ENCODE data around the gene BCAP31. TPM values are rescaled to one million over a fixed set of nuclear protein-coding genes. Genes with fewer than 3 reads are reported as not detected.

BCAP31 gene
- total RNA-seq, 1 experiment from 2014 or later: 138 TPM

GRCh38 chrX:153732401-153732800, 8.2 kb upstream of the BCAP31 start:
- peaks cover 12 to 44% (median 40%) of the 10 kb centered on the region in 3 experiments for H3K36me3 Mint-ChIP-seq (ENCODE audit: insufficient read depth in 1 of 3, low read depth in 3 of 3)
- H2AFZ ChIP-seq (ENCODE audit: low read length): no peak overlapping the region
- H4K91ac ChIP-seq (ENCODE audit: insufficient read length, low read depth, low read length): no peak overlapping the region
- H3K4me1 ChIP-seq (ENCODE audit: insufficient read depth, low read length): no peaks in the 10 kb centered on the region
- no peaks in the 10 kb centered on the region for H3K27me3 ChIP-seq (ENCODE audit: insufficient read depth, low read length)
- no peak overlapping the region for H3K4me2 ChIP-seq (ENCODE audit: insufficient read depth, insufficient read length, low read length)
- no peak for DNase-seq
- no CpG with 5 or more reads among the region's 14 CpGs for WGBS (ENCODE audit: extremely low coverage, insufficient read length, low lambda C conversion rate)
- peaks cover 12 to 14% of the 10 kb centered on the region in 2 experiments for H3K4me1 Mint-ChIP-seq
- no peak overlapping the region for H2BK5ac ChIP-seq (ENCODE audit: insufficient read length, low read length)
- H3K23me2 ChIP-seq (ENCODE audit: insufficient read length, low read depth, low read length, poor library complexity, severe bottlenecking): no peaks in the 10 kb centered on the region
- no peak overlapping the region for H4K8ac ChIP-seq (replicated peaks; ENCODE audit: insufficient read length, low read depth, low read length)
- H2BK20ac ChIP-seq (ENCODE audit: low read depth, low read length, poor library complexity, severe bottlenecking): no peak overlapping the region
- H2BK120ac ChIP-seq (ENCODE audit: low read depth, low read length, poor library complexity, severe bottlenecking): no peak overlapping the region
- no peak overlapping the region for H3K27ac Mint-ChIP-seq
- H3K79me2 ChIP-seq (ENCODE audit: insufficient read depth, low read length): no peaks in the 10 kb centered on the region
- no peak overlapping the region for H2AK5ac ChIP-seq (ENCODE audit: insufficient read length, low read length)
- no peak overlapping the region for H3K18ac ChIP-seq (ENCODE audit: insufficient read length, low read depth, low read length)
- TF ChIP-seq CTCF (conservative IDR thresholded peaks at IDR 0.05): no peak
- H3K27ac ChIP-seq (ENCODE audit: insufficient read length, low read depth, low read length): no peak overlapping the region
- H4K20me1 ChIP-seq (ENCODE audit: control insufficient read depth, insufficient read depth, insufficient read length): no peaks in the 10 kb centered on the region
- H3K56ac ChIP-seq (ENCODE audit: insufficient read length, low read depth, low read length): no peak overlapping the region
- H3T11ph ChIP-seq (ENCODE audit: low read length): no peak overlapping the region
- H3K79me1 ChIP-seq (ENCODE audit: insufficient read depth, low read depth, low read length, poor library complexity, severe bottlenecking): no peaks in the 10 kb centered on the region
- H3K4me3 Mint-ChIP-seq: no peak overlapping the region
- no peak overlapping the region for H2BK12ac ChIP-seq (ENCODE audit: insufficient read length, low read depth, low read length)
- H3K4ac ChIP-seq (ENCODE audit: low read depth, low read length): no peak overlapping the region
- H2BK15ac ChIP-seq (ENCODE audit: low read depth, low read length): no peak overlapping the region
- peaks cover 72 to 82% of the 10 kb centered on the region in 2 experiments for H3K9me3 Mint-ChIP-seq
- no peak overlapping the region for H3K9ac ChIP-seq (ENCODE audit: extremely low read depth, insufficient read length, low read length)
- H3K9me3 ChIP-seq (ENCODE audit: control insufficient read depth, low read depth, low read length): peaks cover 47% of the 10 kb centered on the region
- no peak overlapping the region for H4K5ac ChIP-seq (ENCODE audit: insufficient read length, low read depth, low read length)
- H3K14ac ChIP-seq (ENCODE audit: insufficient read depth, low read length): no peak overlapping the region
- H3K23ac ChIP-seq (ENCODE audit: insufficient read length, low read depth, low read length): no peak overlapping the region
- no peaks in the 10 kb centered on the region; the same call in 1 of the 2 replicates for H3K27me3 Mint-ChIP-seq (ENCODE audit: low read depth)
